Mesenteric fat pad (tissue), 1 donor: Measurements from ENCODE around the gene TTC27. TPM values are rescaled to one million over a fixed set of nuclear protein-coding genes. Genes with fewer than 3 reads are reported as not detected.
"Not testable (repeated sequence)": the region's sequence is repeated elsewhere in the genome, so short reads cannot be mapped to it uniquely, and the experiment has no call there.

Experiments
- DNase-seq: peaks from one replicate; pipeline ENCODE4 v3.0.0-alpha.2; 2020; ENCODE audit warnings: low spot score
- microRNA-seq: library from miRNA; unstranded; fragments of <30 nt; microRNA quantifications from one replicate; pipeline ENCODE4 v1.2.0, GENCODE V29; 2020; ENCODE audit warnings: borderline number of aligned reads
- total RNA-seq: library from RNA; stranded (reverse); fragmentation: NEBNext Ultra II Directional; extraction: Animal tissue kit (Norgen Biotek cat#: 25700); gene quantifications from one replicate; pipeline ENCODE4 v1.2.1, GENCODE V29; 2021
- donor health status: DM: yes; HTN: yes; CAD: no.

The TTC27 gene
- total RNA-seq, 1 donor from 2014 or later = 19.1 TPM

GRCh38 chr2:32847734-32848133 lies 219.9 kb downstream of the TTC27 start:
- DNase-seq = no peak

- DNase-seq = no peak
Measured at GRCh38 chr2:32849456-32850194, 221.8 kb downstream of the TTC27 start.

- DNase-seq = no peak
Measured at GRCh38 chr2:32851777-32852439, 224.1 kb downstream of the TTC27 start.

- DNase-seq = no peak
Measured at GRCh38 chr2:32852856-32853255, 225.0 kb downstream of the TTC27 start.

- DNase-seq = no peak
Measured at GRCh38 chr2:32856891-32857290, 229.0 kb downstream of the TTC27 start.

- DNase-seq = no peak
Measured at GRCh38 chr2:32858713-32859112, 230.9 kb downstream of the TTC27 start.

GRCh38 chr2:32860385-32860784 lies 232.5 kb downstream of the TTC27 start:
- no peak for DNase-seq

GRCh38 chr2:32862269-32863055 lies 234.6 kb downstream of the TTC27 start:
- no peak for DNase-seq

GRCh38 chr2:32863326-32863725 lies 235.5 kb downstream of the TTC27 start:
- DNase-seq = no peak

GRCh38 chr2:32863803-32864202 lies 236.0 kb downstream of the TTC27 start:
- DNase-seq = no peak

- no peak for DNase-seq
Measured at GRCh38 chr2:32864334-32865111, 236.7 kb downstream of the TTC27 start.

DNA sequence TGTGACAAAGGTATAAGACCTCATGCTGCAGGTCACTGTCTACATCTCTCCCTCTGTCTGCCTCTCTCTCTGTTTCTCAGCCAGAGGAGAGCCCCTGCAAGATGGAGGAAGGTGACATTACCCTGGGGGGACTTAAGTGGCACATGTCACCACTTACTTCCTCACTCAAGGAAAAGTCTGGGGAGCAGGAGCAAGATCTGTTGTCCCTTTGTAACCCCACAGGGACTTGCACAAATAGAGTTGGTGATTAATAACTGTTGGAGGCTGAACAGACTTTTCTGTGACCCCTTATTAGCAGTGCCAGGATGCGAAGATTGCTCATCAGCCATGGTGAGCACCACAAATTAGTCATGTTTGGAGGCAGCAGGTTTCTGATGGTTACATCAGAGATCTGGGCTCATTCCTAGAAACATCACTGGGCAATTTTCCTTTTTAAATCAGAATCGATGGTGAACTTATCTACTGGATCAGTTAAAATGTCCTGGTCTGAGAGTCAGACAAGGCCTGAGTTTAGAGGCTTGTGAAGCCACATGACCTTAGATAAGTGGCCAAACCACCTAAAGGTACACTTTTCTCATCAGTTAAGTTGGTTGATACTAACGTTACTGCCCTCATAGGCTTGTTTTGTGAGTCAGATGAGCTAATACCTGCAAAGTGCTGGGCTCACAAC lies 237.7 kb downstream of the TTC27 start:
- no peak for DNase-seq

GRCh38 chr2:32866462-32866861 lies 238.6 kb downstream of the TTC27 start:
- not testable (repeated sequence) for DNase-seq

Small RNA genes within 50 kb of the gene (microRNA-seq; reads per million reads assigned to microRNA genes)
- not detected for gene MIR4765
